SK-MEL-5 (cell line): ENCODE results near the gene TMEM240. TPM values are rescaled to one million over a fixed set of nuclear protein-coding genes. Genes with fewer than 3 reads are reported as not detected.
"Not testable (repeated sequence)": the region's sequence is repeated elsewhere in the genome, so short reads cannot be mapped to it uniquely, and the experiment has no call there.

Source experiments
- DNase-seq: peaks from one replicate; pipeline ENCODE4 v3.0.0-alpha.2; 2016; ENCODE audit warnings: low read depth, low spot score
- in situ Hi-C: cut with HindIII; loops from 2 replicates; pipeline ENCODE4 v1.10.0; 2016; ENCODE audit warnings: low sequenced_read_pairs, high pct_unique_total_duplicates, low pct_unique_long_range_greater_than_20kb
- total RNA-seq: library from RNA; depleted of rRNA; stranded (reverse); fragments of >200 nt; shearing (Covaris generic); gene quantifications from 2 replicates; pipeline ENCODE4 v1.2.3, GENCODE V29; 2014

Gene TMEM240
- total RNA-seq, 1 experiment from 2014 or later, result 0.29 TPM

- in situ Hi-C loops, DNase-seq: not testable (repeated sequence)
These were observed 6.5 kb downstream of the TMEM240 start for GRCh38 chr1:1533894-1534291.

GRCh38 chr1:1533176-1533893 lies 7.1 kb downstream of the TMEM240 start:
- in situ Hi-C loops, result not testable (repeated sequence)

GRCh38 chr1:1531947-1532346 lies 8.5 kb downstream of the TMEM240 start:
- no peak for DNase-seq
- in situ Hi-C loops, result no loop called here

More at GRCh38 chr1:1533176-1533893, 7.1 kb downstream of the TMEM240 start:
- not testable (repeated sequence) for DNase-seq

- no peak for DNase-seq
- in situ Hi-C loops, result no loop called here
These were observed 10.5 kb downstream of the TMEM240 start for GRCh38 chr1:1529936-1530335.

GRCh38 chr1:1529321-1529720 lies 11.1 kb downstream of the TMEM240 start:
- in situ Hi-C loops, result no loop called here
- no peak for DNase-seq

- in situ Hi-C loops, result no loop called here
- DNase-seq, result no peak
These were observed 11.8 kb downstream of the TMEM240 start for GRCh38 chr1:1528301-1529267.

GRCh38 chr1:1527092-1527816 lies 13.2 kb downstream of the TMEM240 start:
- no peak for DNase-seq
- in situ Hi-C loops, result no loop called here

- DNase-seq, in situ Hi-C loops: not testable (repeated sequence)
These were observed 13.9 kb downstream of the TMEM240 start for GRCh38 chr1:1526476-1526875.

GRCh38 chr1:1524750-1525383 lies 15.6 kb downstream of the TMEM240 start:
- DNase-seq, in situ Hi-C loops: not testable (repeated sequence)

- DNase-seq, in situ Hi-C loops: not testable (repeated sequence)
These were observed 16.8 kb downstream of the TMEM240 start for GRCh38 chr1:1523651-1524050.

GRCh38 chr1:1523226-1523625 lies 17.2 kb downstream of the TMEM240 start:
- DNase-seq, in situ Hi-C loops: not testable (repeated sequence)

GRCh38 chr1:1522536-1522935 lies 17.9 kb downstream of the TMEM240 start:
- in situ Hi-C loops, DNase-seq: not testable (repeated sequence)

GRCh38 chr1:1521331-1521730 lies 19.1 kb downstream of the TMEM240 start:
- in situ Hi-C loops, result no loop called here
- no peak for DNase-seq

GRCh38 chr1:1519805-1520505 lies 20.5 kb downstream of the TMEM240 start:
- DNase-seq, in situ Hi-C loops: not testable (repeated sequence)

- DNase-seq, in situ Hi-C loops: not testable (repeated sequence)
These were observed 21.8 kb downstream of the TMEM240 start for GRCh38 chr1:1518621-1519007.

- no peak for DNase-seq
- in situ Hi-C loops, result no loop called here
These were observed 22.3 kb downstream of the TMEM240 start for GRCh38 chr1:1517973-1518620.
